Measurements from ENCODE around the gene B3GALT6. TPM values are rescaled to one million over a fixed set of nuclear protein-coding genes. Genes with fewer than 3 reads are reported as not detected.

Gene B3GALT6
- total and polyA plus RNA-seq, 2 experiments from 2014 or later = 28.9 to 36.3 TPM

DNA sequence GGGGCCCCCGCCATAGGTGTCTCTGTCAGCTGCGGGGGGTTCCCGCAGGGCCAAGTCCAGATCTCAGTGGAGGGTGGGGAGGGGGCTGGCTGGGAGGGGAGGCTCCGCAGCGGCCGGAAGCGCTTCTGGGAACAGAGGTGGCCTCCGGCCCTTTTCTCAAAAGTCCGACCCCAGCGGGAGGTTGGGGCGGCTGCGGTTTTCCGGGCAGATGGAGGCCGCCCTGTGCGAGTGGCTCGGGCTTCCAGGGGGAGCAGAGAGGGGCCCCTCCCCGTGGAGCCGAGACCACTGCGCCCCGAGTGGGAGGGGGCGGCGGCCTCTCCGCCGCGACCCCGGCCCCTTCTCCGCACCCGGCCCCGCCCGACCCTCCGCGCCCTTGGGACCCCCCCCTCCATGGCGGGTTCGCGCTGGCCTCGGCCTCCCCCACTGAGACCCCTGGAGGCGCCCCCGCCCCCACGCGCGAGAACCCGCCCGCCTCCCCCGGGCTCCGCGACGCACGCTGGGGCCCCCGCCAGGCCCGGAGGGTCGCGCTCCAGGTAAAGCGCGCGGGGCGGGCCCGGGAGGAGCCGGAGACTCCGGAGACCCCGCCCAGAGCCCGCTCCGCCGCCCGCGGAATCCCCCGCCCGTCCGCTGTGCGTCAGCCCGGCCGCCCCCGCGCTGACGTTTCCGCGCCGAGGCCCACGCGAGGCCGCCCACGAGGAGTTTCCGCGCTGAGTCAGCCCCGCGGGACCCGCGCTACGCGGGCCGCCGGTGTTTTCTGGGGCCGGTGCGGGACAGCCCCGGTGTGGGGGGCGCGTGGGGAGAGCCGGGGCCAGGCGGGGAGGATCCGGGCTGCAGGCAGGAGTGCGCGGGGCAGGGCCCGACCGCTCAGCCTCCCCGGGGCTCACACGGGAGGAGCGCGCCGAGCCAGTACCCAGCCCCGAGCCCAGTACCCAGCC, 30.9 kb upstream of the B3GALT6 start:
- DNase-seq (ENCODE audit: low spot score) = peak; percentile 84
- Histone ChIP-seq H3K4me2 (peak overlapping the region; percentile 94), H3K9me3 (ENCODE audit: low read depth) (no peaks in the 10 kb centered on the region), H3K79me2 (no peaks in the 10 kb centered on the region), H3K4me1 (ENCODE audit: insufficient read depth) (peaks cover 4% of the 10 kb centered on the region), H3K27ac (no peak overlapping the region), H4K20me1 (ENCODE audit: insufficient read depth, poor library complexity, severe bottlenecking) (no peaks in the 10 kb centered on the region), H3K4me3 (peak overlapping the region; percentile 61), H3K27me3 (peaks cover 8% of the 10 kb centered on the region), H3K36me3 (replicated peaks; ENCODE audit: insufficient read depth, low read depth) (no peaks in the 10 kb centered on the region), H3K9me2 (replicated peaks; ENCODE audit: insufficient read depth) (no peaks in the 10 kb centered on the region), H2AFZ (no peak overlapping the region)
- no peak for TF ChIP-seq EZH2 (IDR thresholded peaks at IDR 0.05; ENCODE audit: borderline replicate concordance)
- TF ChIP-seq, protein P1, sequence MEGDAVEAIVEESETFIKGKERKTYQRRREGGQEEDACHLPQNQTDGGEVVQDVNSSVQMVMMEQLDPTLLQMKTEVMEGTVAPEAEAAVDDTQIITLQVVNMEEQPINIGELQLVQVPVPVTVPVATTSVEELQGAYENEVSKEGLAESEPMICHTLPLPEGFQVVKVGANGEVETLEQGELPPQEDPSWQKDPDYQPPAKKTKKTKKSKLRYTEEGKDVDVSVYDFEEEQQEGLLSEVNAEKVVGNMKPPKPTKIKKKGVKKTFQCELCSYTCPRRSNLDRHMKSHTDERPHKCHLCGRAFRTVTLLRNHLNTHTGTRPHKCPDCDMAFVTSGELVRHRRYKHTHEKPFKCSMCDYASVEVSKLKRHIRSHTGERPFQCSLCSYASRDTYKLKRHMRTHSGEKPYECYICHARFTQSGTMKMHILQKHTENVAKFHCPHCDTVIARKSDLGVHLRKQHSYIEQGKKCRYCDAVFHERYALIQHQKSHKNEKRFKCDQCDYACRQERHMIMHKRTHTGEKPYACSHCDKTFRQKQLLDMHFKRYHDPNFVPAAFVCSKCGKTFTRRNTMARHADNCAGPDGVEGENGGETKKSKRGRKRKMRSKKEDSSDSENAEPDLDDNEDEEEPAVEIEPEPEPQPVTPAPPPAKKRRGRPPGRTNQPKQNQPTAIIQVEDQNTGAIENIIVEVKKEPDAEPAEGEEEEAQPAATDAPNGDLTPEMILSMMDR (IDR thresholded peaks at IDR 0.05; ENCODE audit: poor library complexity) = no peak
- no peak for TF ChIP-seq EZH2phosphoT487 (IDR thresholded peaks at IDR 0.05; ENCODE audit: low read depth, severe bottlenecking, unreplicated experiment)
- 7% methylated on average over 25 of the region's 109 CpGs for WGBS (ENCODE audit: low lambda C conversion rate, missing lambda C conversion rate)

DNA sequence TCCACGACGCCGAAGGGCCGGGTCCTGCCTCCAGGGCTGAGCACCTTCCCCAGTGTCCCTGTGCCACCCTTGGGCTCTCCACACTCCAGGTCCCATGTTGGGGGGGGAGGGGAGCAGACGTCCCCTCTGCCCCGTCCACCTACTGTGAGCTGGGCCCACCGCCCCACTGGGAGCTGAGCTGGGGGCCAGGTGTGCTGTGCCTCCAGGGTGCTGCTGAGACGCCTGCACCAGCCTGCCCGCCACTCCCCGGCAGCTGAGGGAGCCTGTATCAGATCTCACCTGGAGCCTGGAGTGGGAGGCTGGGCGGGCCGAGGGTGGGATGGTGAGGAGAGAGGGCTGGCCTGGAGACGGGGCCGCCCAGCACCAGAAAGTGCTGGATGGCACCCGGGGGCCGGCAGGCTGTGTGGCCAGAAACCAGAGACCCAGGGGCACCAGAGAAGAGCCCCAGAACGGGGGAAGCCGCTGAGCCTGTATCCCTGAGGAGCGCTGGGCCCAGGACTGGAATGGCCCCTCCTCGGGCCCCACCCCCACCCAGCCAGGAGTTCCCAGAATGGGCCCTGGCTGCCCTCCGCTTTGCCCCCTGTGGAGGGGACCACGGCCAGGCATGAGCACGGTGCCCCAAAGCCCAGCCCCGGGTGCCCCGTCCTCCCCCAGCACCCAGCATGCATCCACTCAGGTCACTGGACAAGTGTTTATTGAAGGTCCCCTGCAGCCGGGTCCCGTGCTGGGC, 29.0 kb upstream of the B3GALT6 start:
- Histone ChIP-seq H3K9me2 (replicated peaks; ENCODE audit: insufficient read depth) (no peaks in the 10 kb centered on the region), H2AFZ (no peak overlapping the region), H3K27me3 (peaks cover 23% of the 10 kb centered on the region), H3K9me3 (ENCODE audit: low read depth) (no peaks in the 10 kb centered on the region), H3K36me3 (replicated peaks; ENCODE audit: insufficient read depth, low read depth) (no peaks in the 10 kb centered on the region), H3K79me2 (no peaks in the 10 kb centered on the region), H4K20me1 (ENCODE audit: insufficient read depth, poor library complexity, severe bottlenecking) (no peaks in the 10 kb centered on the region), H3K27ac (no peak overlapping the region), H3K4me3 (no peak overlapping the region), H3K4me1 (ENCODE audit: insufficient read depth) (peaks cover 8% of the 10 kb centered on the region), H3K4me2 (no peak overlapping the region)
- WGBS (ENCODE audit: low lambda C conversion rate, missing lambda C conversion rate) = 82% methylated on average over 21 of the region's 27 CpGs
- DNase-seq (ENCODE audit: low spot score) = no peak
- TF ChIP-seq EZH2phosphoT487 (IDR thresholded peaks at IDR 0.05; ENCODE audit: low read depth, severe bottlenecking, unreplicated experiment) (no peak), EZH2 (IDR thresholded peaks at IDR 0.05; ENCODE audit: borderline replicate concordance) (no peak)
- TF ChIP-seq, protein P1 (IDR thresholded peaks at IDR 0.05; ENCODE audit: poor library complexity) = no peak

DNA sequence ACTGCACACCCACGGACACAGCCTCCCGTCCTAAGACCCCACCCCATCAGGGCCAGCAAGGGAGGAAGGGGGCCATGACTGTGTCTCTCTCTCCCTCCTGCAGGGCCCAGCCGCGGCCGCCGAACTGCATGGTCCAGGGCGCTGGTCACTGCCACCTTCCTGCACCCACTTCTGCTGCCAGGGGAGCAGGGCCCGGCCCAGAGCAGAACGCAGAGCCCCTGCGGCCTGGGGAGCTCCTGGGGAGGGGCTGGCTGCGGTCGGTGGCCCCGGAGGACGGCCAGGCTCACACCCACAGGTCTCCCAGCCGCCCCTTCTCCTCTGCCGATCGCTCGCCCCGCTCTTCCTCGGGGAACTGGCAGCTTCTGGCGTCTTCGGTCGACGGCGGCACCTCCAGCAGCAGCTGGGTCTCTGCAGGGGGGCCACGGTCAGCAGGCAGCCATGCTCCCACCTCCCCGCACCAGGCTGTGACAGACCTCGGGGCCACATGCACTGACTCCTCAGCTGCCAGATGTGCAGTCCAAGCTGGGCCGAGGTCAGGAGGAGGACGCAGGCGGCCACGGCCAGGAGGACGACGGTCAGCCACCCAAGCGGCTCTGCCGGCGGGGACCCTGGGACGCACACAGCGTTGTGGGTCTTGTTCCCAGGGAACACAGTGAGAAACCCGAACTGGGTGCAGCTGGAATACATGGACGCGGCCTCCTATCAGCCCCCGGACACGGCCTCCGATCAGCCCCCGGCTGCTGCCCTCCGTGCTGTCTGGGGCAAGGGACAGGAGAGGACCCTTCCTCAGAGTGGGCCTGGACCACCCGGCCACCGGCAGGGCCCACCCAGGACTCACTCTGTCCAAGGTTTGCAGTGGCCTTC, 28.2 kb upstream of the B3GALT6 start:
- TF ChIP-seq EZH2 (IDR thresholded peaks at IDR 0.05; ENCODE audit: borderline replicate concordance) (no peak), EZH2phosphoT487 (IDR thresholded peaks at IDR 0.05; ENCODE audit: low read depth, severe bottlenecking, unreplicated experiment) (no peak)
- TF ChIP-seq, protein P1 (IDR thresholded peaks at IDR 0.05; ENCODE audit: poor library complexity) = no peak
- H3K4me1 ChIP-seq (ENCODE audit: insufficient read depth) = peaks cover 15% of the 10 kb centered on the region
- H2AFZ ChIP-seq = no peak overlapping the region
- no peak overlapping the region for H3K4me3 ChIP-seq
- H3K79me2 ChIP-seq = no peaks in the 10 kb centered on the region
- H4K20me1 ChIP-seq (ENCODE audit: insufficient read depth, poor library complexity, severe bottlenecking) = no peaks in the 10 kb centered on the region
- no peaks in the 10 kb centered on the region for H3K9me2 ChIP-seq (replicated peaks; ENCODE audit: insufficient read depth)
- H3K9me3 ChIP-seq (ENCODE audit: low read depth) = no peaks in the 10 kb centered on the region
- H3K4me2 ChIP-seq = no peak overlapping the region
- WGBS (ENCODE audit: low lambda C conversion rate, missing lambda C conversion rate) = 90% methylated on average over 49 of the region's 49 CpGs
- DNase-seq (ENCODE audit: low spot score) = no peak
- H3K27me3 ChIP-seq = peaks cover 23% of the 10 kb centered on the region
- no peak overlapping the region for H3K27ac ChIP-seq
- no peaks in the 10 kb centered on the region for H3K36me3 ChIP-seq (replicated peaks; ENCODE audit: insufficient read depth, low read depth)

Measured in hepatocyte (in vitro differentiated cells).